ENCODE results near the gene SFXN1.

SFXN1 gene

GRCh38 chr5:175547842-175548241, 69.5 kb downstream of the SFXN1 start:
- H3K9me3 Mint-ChIP-seq = no peaks in the 10 kb centered on the region
- no peak overlapping the region for H3K27ac Mint-ChIP-seq
- no peak overlapping the region for H3K4me3 Mint-ChIP-seq
- DNase-seq (ENCODE audit: low spot score) = no peak
- peaks cover 36% of the 10 kb centered on the region for H3K27me3 Mint-ChIP-seq (ENCODE audit: low read depth)
- H3K4me1 Mint-ChIP-seq (ENCODE audit: low read depth) = peaks cover 2% of the 10 kb centered on the region
- H3K36me3 Mint-ChIP-seq (ENCODE audit: low read depth) = no peaks in the 10 kb centered on the region

GRCh38 chr5:175548626-175549311, 70.4 kb downstream of the SFXN1 start:
- Mint-ChIP-seq H3K27me3 (ENCODE audit: low read depth) (peaks cover 36% of the 10 kb centered on the region), H3K4me3 (no peak overlapping the region), H3K27ac (no peak overlapping the region), H3K9me3 (no peaks in the 10 kb centered on the region), H3K36me3 (ENCODE audit: low read depth) (no peaks in the 10 kb centered on the region), H3K4me1 (ENCODE audit: low read depth) (peaks cover 2% of the 10 kb centered on the region)
- no peak for DNase-seq (ENCODE audit: low spot score)

DNA sequence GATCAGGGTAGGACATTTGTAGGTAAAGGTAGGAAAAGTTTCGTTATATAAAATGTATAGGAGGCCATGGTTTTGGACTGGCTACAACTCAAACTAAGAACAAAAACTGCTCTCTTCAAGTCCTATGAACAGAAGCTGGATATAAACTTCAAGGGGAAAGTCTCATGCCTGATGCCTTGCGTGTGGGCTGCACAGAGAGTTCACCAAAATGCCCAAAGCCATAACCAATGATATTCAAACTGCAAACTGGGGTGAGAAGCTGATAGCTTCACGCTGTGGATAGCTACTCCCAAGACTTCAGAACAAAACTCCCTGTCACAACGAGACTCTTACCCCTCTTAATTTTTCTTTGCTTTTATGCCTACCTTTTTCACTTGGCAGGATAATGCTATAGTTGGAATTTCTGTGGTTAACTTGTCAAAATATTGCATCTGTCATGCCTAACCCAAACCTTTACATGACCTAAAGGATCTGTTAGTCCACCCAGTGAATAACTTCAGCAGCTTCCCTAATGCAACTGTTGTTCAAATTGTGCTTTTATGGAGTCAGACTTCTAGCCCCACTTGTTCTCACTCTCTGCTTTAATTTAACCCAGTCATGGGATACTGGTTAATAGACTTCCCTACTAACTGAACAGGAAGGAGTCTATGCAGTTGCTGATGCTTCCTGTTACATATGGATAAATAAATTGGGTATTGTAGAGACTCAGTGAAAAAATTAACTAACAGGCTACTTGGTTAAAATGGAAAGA, 71.9 kb downstream of the SFXN1 start:
- Mint-ChIP-seq H3K27me3 (ENCODE audit: low read depth) (peaks cover 38% of the 10 kb centered on the region), H3K4me3 (no peak overlapping the region), H3K27ac (no peak overlapping the region), H3K36me3 (ENCODE audit: low read depth) (no peaks in the 10 kb centered on the region), H3K4me1 (ENCODE audit: low read depth) (peaks cover 2% of the 10 kb centered on the region), H3K9me3 (no peaks in the 10 kb centered on the region)
- DNase-seq (ENCODE audit: low spot score) = no peak

DNA sequence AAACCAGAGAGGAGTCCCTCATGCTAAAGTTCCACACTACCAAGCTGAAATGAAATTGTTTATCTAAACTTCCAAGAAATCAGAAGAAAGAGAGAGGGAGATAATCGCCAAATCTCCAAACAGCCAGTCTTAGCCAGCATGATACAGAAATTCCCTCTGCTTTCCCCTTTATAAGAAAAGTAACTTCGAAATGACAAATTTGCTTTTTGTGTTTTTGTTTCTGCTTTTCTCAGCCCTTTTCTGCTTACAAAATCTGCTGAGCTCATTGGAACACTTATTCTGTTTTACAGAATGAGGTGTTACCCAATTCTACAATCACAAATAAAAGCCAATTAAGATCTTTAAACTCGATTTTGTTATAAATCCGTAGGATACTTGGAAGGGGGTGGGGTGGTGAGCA, 72.9 kb downstream of the SFXN1 start:
- Mint-ChIP-seq H3K27me3 (ENCODE audit: low read depth) (peaks cover 35% of the 10 kb centered on the region), H3K36me3 (ENCODE audit: low read depth) (no peaks in the 10 kb centered on the region), H3K9me3 (no peaks in the 10 kb centered on the region), H3K4me1 (ENCODE audit: low read depth) (peaks cover 2% of the 10 kb centered on the region), H3K4me3 (no peak overlapping the region), H3K27ac (no peak overlapping the region)
- DNase-seq (ENCODE audit: low spot score) = no peak

- H3K27me3 Mint-ChIP-seq (ENCODE audit: low read depth) = peaks cover 13% of the 10 kb centered on the region
Measured at GRCh38 chr5:175554296-175554695, 75.9 kb downstream of the SFXN1 start.

DNA sequence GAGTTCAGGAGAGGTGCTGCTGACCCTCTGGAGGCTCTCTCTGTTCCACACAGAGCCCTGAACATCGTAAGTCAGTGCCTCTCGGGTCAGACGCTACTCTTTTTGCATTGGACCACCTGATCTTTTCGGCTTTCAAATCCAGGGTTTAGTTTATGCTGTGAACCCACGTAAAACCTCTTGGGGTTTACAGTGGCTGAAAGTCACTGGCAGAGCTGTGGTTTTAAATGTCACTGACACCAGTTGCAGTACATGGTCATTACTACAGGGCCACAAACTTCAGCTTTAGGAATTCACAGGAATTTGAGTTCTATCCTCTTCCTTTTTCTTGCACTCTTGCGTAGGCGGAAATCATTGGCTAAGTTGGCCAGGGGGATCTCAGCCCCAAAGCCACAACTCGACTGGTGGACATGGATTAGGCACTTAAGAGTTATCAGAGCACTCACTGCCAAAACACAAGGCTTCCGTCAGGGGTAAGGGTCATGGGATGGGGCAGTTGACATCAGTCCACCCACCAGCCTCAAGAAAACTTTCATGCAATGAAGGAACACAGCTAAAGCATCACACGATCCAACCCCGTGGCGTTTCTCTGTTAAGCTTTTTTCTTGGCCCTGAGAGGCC, 76.9 kb downstream of the SFXN1 start:
- DNase-seq (ENCODE audit: low spot score) = no peak

More at GRCh38 chr5:175554296-175554695, 75.9 kb downstream of the SFXN1 start:
- Mint-ChIP-seq H3K27ac (no peak overlapping the region), H3K4me3 (no peak overlapping the region), H3K36me3 (ENCODE audit: low read depth) (no peaks in the 10 kb centered on the region), H3K4me1 (ENCODE audit: low read depth) (no peaks in the 10 kb centered on the region), H3K9me3 (no peaks in the 10 kb centered on the region)
- DNase-seq (ENCODE audit: low spot score) = no peak

GRCh38 chr5:175556794-175557193, 78.4 kb downstream of the SFXN1 start:
- no peak for DNase-seq (ENCODE audit: low spot score)
- Mint-ChIP-seq H3K4me1 (ENCODE audit: low read depth) (peaks cover 4% of the 10 kb centered on the region), H3K9me3 (no peaks in the 10 kb centered on the region), H3K27ac (no peak overlapping the region), H3K4me3 (no peak overlapping the region), H3K36me3 (ENCODE audit: low read depth) (no peaks in the 10 kb centered on the region), H3K27me3 (ENCODE audit: low read depth) (peaks cover 5% of the 10 kb centered on the region)

More for the DNA sequence above, 76.9 kb downstream of the SFXN1 start:
- Mint-ChIP-seq H3K9me3 (no peaks in the 10 kb centered on the region), H3K27me3 (ENCODE audit: low read depth) (peaks cover 11% of the 10 kb centered on the region), H3K4me1 (ENCODE audit: low read depth) (peaks cover 4% of the 10 kb centered on the region), H3K36me3 (ENCODE audit: low read depth) (no peaks in the 10 kb centered on the region), H3K4me3 (no peak overlapping the region), H3K27ac (no peak overlapping the region)

GRCh38 chr5:175557778-175558177, 79.4 kb downstream of the SFXN1 start:
- no peaks in the 10 kb centered on the region for H3K9me3 Mint-ChIP-seq
- H3K27me3 Mint-ChIP-seq (ENCODE audit: low read depth) = peaks cover 8% of the 10 kb centered on the region
- H3K4me1 Mint-ChIP-seq (ENCODE audit: low read depth) = peaks cover 4% of the 10 kb centered on the region
- no peak overlapping the region for H3K4me3 Mint-ChIP-seq
- no peaks in the 10 kb centered on the region for H3K36me3 Mint-ChIP-seq (ENCODE audit: low read depth)
- no peak overlapping the region for H3K27ac Mint-ChIP-seq
- DNase-seq (ENCODE audit: low spot score) = no peak

GRCh38 chr5:175558801-175559480, 80.6 kb downstream of the SFXN1 start:
- H3K4me3 Mint-ChIP-seq = no peak overlapping the region
- no peak for DNase-seq (ENCODE audit: low spot score)
- peaks cover 10% of the 10 kb centered on the region for H3K27me3 Mint-ChIP-seq (ENCODE audit: low read depth)
- H3K36me3 Mint-ChIP-seq (ENCODE audit: low read depth) = no peaks in the 10 kb centered on the region
- H3K4me1 Mint-ChIP-seq (ENCODE audit: low read depth) = peaks cover 4% of the 10 kb centered on the region
- no peak overlapping the region for H3K27ac Mint-ChIP-seq
- no peaks in the 10 kb centered on the region for H3K9me3 Mint-ChIP-seq

- Mint-ChIP-seq H3K4me3 (no peak overlapping the region), H3K27ac (no peak overlapping the region), H3K4me1 (ENCODE audit: low read depth) (peaks cover 4% of the 10 kb centered on the region), H3K27me3 (ENCODE audit: low read depth) (peaks cover 13% of the 10 kb centered on the region), H3K36me3 (ENCODE audit: low read depth) (no peaks in the 10 kb centered on the region), H3K9me3 (no peaks in the 10 kb centered on the region)
- DNase-seq (ENCODE audit: low spot score) = no peak
Measured at GRCh38 chr5:175560011-175560410, 81.7 kb downstream of the SFXN1 start.

DNA sequence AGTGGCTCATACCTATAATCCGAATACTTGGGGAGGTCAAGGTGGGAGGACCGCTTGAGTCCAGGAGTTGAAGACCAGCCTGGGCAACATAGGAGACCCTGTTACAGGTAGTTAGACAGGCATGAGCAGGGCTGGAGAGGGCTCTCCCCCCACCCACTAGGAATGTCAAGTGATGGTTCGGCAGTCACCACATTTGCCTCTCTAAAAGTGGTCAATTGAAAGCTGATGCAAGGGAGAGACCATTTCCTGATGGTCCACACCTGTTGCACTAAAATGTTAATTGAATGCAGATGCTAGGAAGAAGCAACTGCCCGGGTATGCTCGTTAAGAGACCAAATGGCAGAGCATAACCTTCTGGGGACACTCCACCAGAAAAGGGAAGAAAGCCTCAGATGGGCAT, 82.7 kb downstream of the SFXN1 start:
- Mint-ChIP-seq H3K4me1 (ENCODE audit: low read depth) (peaks cover 4% of the 10 kb centered on the region), H3K4me3 (no peak overlapping the region), H3K9me3 (no peaks in the 10 kb centered on the region), H3K27ac (no peak overlapping the region), H3K27me3 (ENCODE audit: low read depth) (peaks cover 17% of the 10 kb centered on the region), H3K36me3 (ENCODE audit: low read depth) (no peaks in the 10 kb centered on the region)
- DNase-seq (ENCODE audit: low spot score) = no peak

DNA sequence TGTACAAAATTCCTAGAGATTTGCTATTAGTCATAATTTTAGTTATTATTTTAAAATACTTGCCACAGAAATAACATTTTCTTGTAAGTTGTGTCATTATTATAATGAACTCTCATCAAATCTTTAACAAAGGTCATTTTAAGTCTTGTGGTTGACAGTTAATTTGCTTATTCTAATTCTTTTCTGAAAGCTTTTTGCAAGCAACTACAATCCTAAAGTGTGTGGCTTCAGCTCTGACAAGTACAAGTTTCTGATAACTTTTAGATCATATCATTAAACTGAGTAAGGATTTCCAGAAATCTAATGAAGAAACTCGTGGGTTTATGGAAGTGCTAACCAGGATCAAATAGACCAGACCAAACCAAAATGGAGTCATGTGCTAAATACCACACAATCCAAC, 86.4 kb downstream of the SFXN1 start:
- DNase-seq (ENCODE audit: low spot score) = no peak
- no peak overlapping the region for H3K27ac Mint-ChIP-seq
- H3K4me1 Mint-ChIP-seq (ENCODE audit: low read depth) = peaks cover 7% of the 10 kb centered on the region
- H3K27me3 Mint-ChIP-seq (ENCODE audit: low read depth) = peaks cover 18% of the 10 kb centered on the region
- H3K36me3 Mint-ChIP-seq (ENCODE audit: low read depth) = no peaks in the 10 kb centered on the region
- H3K4me3 Mint-ChIP-seq = no peak overlapping the region
- H3K9me3 Mint-ChIP-seq = no peaks in the 10 kb centered on the region

DNA sequence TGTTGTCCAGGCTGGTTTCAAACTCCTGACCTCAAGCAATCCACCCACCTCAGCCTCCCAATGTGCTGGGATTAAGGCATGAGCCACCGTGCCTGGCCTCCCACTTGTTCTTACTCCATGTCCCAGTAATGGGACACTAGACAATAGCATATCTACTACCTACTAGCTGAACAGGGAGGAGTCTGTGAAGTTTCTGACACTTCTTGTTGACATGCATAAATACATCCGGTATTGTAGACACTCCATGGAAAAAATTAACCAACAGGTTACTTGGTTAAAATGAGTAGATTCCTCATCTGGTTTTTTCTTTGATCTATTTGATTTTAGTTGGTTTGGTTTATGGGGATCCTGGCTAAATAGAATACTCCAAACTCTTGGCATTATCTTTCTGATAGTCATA, 88.3 kb downstream of the SFXN1 start:
- Mint-ChIP-seq H3K4me3 (no peak overlapping the region), H3K36me3 (ENCODE audit: low read depth) (no peaks in the 10 kb centered on the region), H3K27me3 (ENCODE audit: low read depth) (peaks cover 17% of the 10 kb centered on the region), H3K27ac (no peak overlapping the region), H3K4me1 (ENCODE audit: low read depth) (peaks cover 5% of the 10 kb centered on the region), H3K9me3 (no peaks in the 10 kb centered on the region)
- DNase-seq (ENCODE audit: low spot score) = no peak

- DNase-seq (ENCODE audit: low spot score) = no peak
- H3K4me1 Mint-ChIP-seq (ENCODE audit: low read depth) = peaks cover 5% of the 10 kb centered on the region
- H3K9me3 Mint-ChIP-seq = no peaks in the 10 kb centered on the region
- no peaks in the 10 kb centered on the region for H3K36me3 Mint-ChIP-seq (ENCODE audit: low read depth)
- no peak overlapping the region for H3K4me3 Mint-ChIP-seq
- no peak overlapping the region for H3K27ac Mint-ChIP-seq
- peaks cover 14% of the 10 kb centered on the region for H3K27me3 Mint-ChIP-seq (ENCODE audit: low read depth)
Measured at GRCh38 chr5:175567954-175568353, 89.6 kb downstream of the SFXN1 start.

All from T-helper 2 cell treated with Interferon-gamma antibody and Interleukin-4, amounts not matched to agents 5 μg/mL and 100 μg/mL, for 36 hours (primary cell).